HepG2 (cell line): ENCODE measurements around the gene SNED1. TPM values are rescaled to one million over a fixed set of nuclear protein-coding genes. Genes with fewer than 3 reads are reported as not detected.

Source experiments
- ATAC-seq: fragments of 200-7000 bp; cut with Tn5 transposase; 3 replicates; pipeline ENCODE4 v1.9.1; 2020; ENCODE audit warnings: mild to moderate bottlenecking, moderate library complexity
- BruUV-seq: library from RNA; stranded (reverse); fragments of 400-500 nt; replicated peaks from 2 replicates; lab custom pipeline; 2021; lab: Mats Ljungman, UMichigan
- CTCF ChIA-PET: fragments of 300-600 bp; formaldehyde crosslinking; extraction: SDS; loops from one replicate; lab custom pipeline; 2021; ENCODE audit warnings: low total read pairs, inconsistent platforms, low intra/inter-chr PET ratio; lab: Yijun Ruan, JAX
- POLR2A ChIA-PET: fragments of 350-600 bp; sonication (Branson Sonifier 250); formaldehyde crosslinking; loops from one replicate; lab custom pipeline; 2020; ENCODE audit warnings: antibody characterized with exemption, inconsistent platforms; lab: Yijun Ruan, JAX
- DNase-seq: peaks from one replicate; pipeline ENCODE4 v3.0.0-alpha.2; 2015; ENCODE audit warnings: low spot score
- FAIRE-seq: peaks from 3 replicates; lab custom pipeline; 2011; peaks lifted over from hg19 to GRCh38; lab: Jason Lieb, UNC
- H2AFZ ChIP-seq: one replicate; pipeline ENCODE4 v1.6.1; 2011; ENCODE audit warnings: low read length, inconsistent platforms
- H3K27ac ChIP-seq: fragments of 300-600 bp; 3 replicates; pipeline ENCODE4 v1.8.0; 2011; ENCODE audit warnings: mixed run types, mild to moderate bottlenecking, mixed read lengths, low read length, inconsistent platforms; ENCODE audit not compliant: insufficient read depth; ENCODE audit errors: extremely low read length
- H3K27me3 ChIP-seq, 2 experiments: fragments of 200-600 bp in 1 of 2; 2 replicates in 1 of 2; 3 replicates in 1 of 2; pipeline versions ENCODE4 v1.6.0 to v1.8.0; 2011; ENCODE audit warnings: low read length in 2 of 2, mild to moderate bottlenecking in 2 of 2, moderate library complexity in 2 of 2, inconsistent platforms in 1 of 2; ENCODE audit not compliant: insufficient read depth in 2 of 2, control insufficient read depth in 1 of 2
- H3K36me3 ChIP-seq, 2 experiments: fragments of 200-600 bp in 1 of 2; replicated peaks in 1 of 2; 2 replicates in 1 of 2; 3 replicates in 1 of 2; pipeline versions ENCODE4 v1.5.1 to v1.8.0; 2011; ENCODE audit warnings: low read length in 2 of 2, inconsistent platforms in 1 of 2; ENCODE audit not compliant: insufficient read depth in 2 of 2, control insufficient read depth in 1 of 2
- H3K4me1 ChIP-seq: 2 replicates; pipeline ENCODE4 v1.5.1; 2012; ENCODE audit warnings: low read length, inconsistent platforms; ENCODE audit not compliant: insufficient read depth
- H3K4me2 ChIP-seq: 2 replicates; pipeline ENCODE4 v1.6.0; 2011; ENCODE audit warnings: low read depth, low read length, inconsistent platforms
- H3K4me3 ChIP-seq, 3 experiments: fragments of 200-600 bp in 1 of 3; sonication (generic), shearing (Covaris generic) in 1 of 3; replicated peaks in 1 of 3; 2 replicates each; pipeline ENCODE4 v1.5.1; 2011 to 2016; ENCODE audit warnings: low read length in 3 of 3, inconsistent platforms in 2 of 3, low read depth in 2 of 3, mild to moderate bottlenecking in 2 of 3, control low read depth in 1 of 3, mixed read lengths in 1 of 3; ENCODE audit not compliant: insufficient read depth in 1 of 3
- H3K79me2 ChIP-seq: one replicate; pipeline ENCODE4 v1.6.1; 2011; ENCODE audit warnings: low read length, inconsistent platforms; ENCODE audit not compliant: insufficient read depth
- H3K9ac ChIP-seq: 2 replicates; pipeline ENCODE4 v1.6.0; 2011; ENCODE audit warnings: mild to moderate bottlenecking, low read depth, low read length, inconsistent platforms; ENCODE audit not compliant: insufficient read depth
- H3K9me3 ChIP-seq: 2 replicates; pipeline ENCODE4 v1.5.1; 2012; ENCODE audit warnings: mild to moderate bottlenecking, low read length
- H4K20me1 ChIP-seq: 2 replicates; pipeline ENCODE4 v1.6.0; 2011; ENCODE audit warnings: inconsistent platforms, mild to moderate bottlenecking, low read length, moderate library complexity; ENCODE audit not compliant: insufficient read depth
- CEBPZ ChIP-seq: IDR thresholded peaks from 2 replicates; pipeline ENCODE4 v1.6.1; 2012; ENCODE audit warnings: low read length, improper control_type of control experiment
- KDM2A ChIP-seq: sonication (generic); formaldehyde crosslinking; IDR thresholded peaks from 2 replicates; pipeline ENCODE4 v1.4.0; 2020; ENCODE audit warnings: low read depth, missing genetic modification reagents, borderline replicate concordance
- NONO ChIP-seq, 2 experiments: fragments of 450-650 bp in 1 of 2; sonication (generic) in 1 of 2; formaldehyde crosslinking in 1 of 2; IDR thresholded peaks in 1 of 2; conservative IDR thresholded peaks in 1 of 2; 2 replicates each; pipeline versions ENCODE4 v1.6.1 to v1.8.0; 2017 to 2022; ENCODE audit warnings: mild to moderate bottlenecking in 1 of 2, missing genetic modification reagents in 1 of 2, moderate library complexity in 1 of 2
- SP140L ChIP-seq: sonication (generic); formaldehyde crosslinking; IDR thresholded peaks from 2 replicates; pipeline ENCODE4 v1.4.0; 2020; ENCODE audit warnings: missing genetic modification reagents, borderline replicate concordance
- SRSF1 ChIP-seq: fragments of 200-400 bp; formaldehyde crosslinking; optimal IDR thresholded peaks from 2 replicates; pipeline ENCODE3; 2017; ENCODE audit warnings: mild to moderate bottlenecking, low read depth, low read length, moderate library complexity
- TFDP2 ChIP-seq: sonication (generic); formaldehyde crosslinking; IDR thresholded peaks from 2 replicates; pipeline ENCODE4 v1.4.0; 2020; ENCODE audit warnings: missing genetic modification reagents
- ZNF232 ChIP-seq: sonication (generic); formaldehyde crosslinking; IDR thresholded peaks from 2 replicates; pipeline ENCODE4 v1.4.0; 2020; ENCODE audit warnings: missing genetic modification reagents, borderline replicate concordance
- ZNF282 ChIP-seq: fragments of 450-650 bp; IDR thresholded peaks from 2 replicates; pipeline ENCODE4 v1.6.1; 2018; ENCODE audit not compliant: partially characterized antibody
- ZNF556 ChIP-seq: sonication (generic); formaldehyde crosslinking; IDR thresholded peaks from 2 replicates; pipeline ENCODE4 v1.4.0; 2020; ENCODE audit warnings: mild to moderate bottlenecking, missing genetic modification reagents, borderline replicate concordance
- ZNF570 ChIP-seq: sonication (generic); formaldehyde crosslinking; IDR thresholded peaks from 2 replicates; pipeline ENCODE4 v1.4.0; 2020; ENCODE audit warnings: mild to moderate bottlenecking, missing genetic modification reagents, borderline replicate concordance
- WGBS: methylation state at CpG from one replicate; pipeline ENCODE4 v1.1.6; 2017; ENCODE audit warnings: low lambda C conversion rate; 5-methylcytosine and 5-hydroxymethylcytosine counted together
- in situ Hi-C: cut with HindIII; loops from 2 replicates; pipeline ENCODE4 v1.10.0; 2017; ENCODE audit warnings: low pct_unique_long_range_greater_than_20kb; ENCODE audit not compliant: extremely low pct_ligation_motif_present
- intact Hi-C: fragments of 100-400 bp; cut with micrococcal nuclease; formaldehyde crosslinking; loops from one replicate; pipeline ENCODE4 v1.10.0; 2022; ENCODE audit not compliant: unreplicated experiment
- polyA plus RNA-seq, 8 experiments: library from polyadenylated mRNA; depleted of rRNA in 3 of 8; stranded (reverse) in 7 of 8; unstranded in 1 of 8; fragments of >200 nt; fragmentation: Illumina TruSeq in 4 of 8; extraction: Trizol in 4 of 8; gene quantifications; 2 replicates each; pipeline versions ENCODE4 v1.2.1 to v1.2.3, GENCODE V29; 2011 to 2016; ENCODE audit warnings: low read depth in 4 of 8, missing spikeins in 1 of 8, mixed read lengths in 1 of 8; ENCODE audit not compliant: insufficient read depth in 1 of 8
- total RNA-seq, 5 experiments: library from RNA; depleted of rRNA; stranded (reverse); fragments of >200 nt; fragmentation: Illumina TruSeq; extraction: Trizol; gene quantifications; 2 replicates each; pipeline ENCODE4 v1.2.3, GENCODE V29; 2016; ENCODE audit warnings: low read depth in 1 of 5
- TF ChIP-seq, protein P1 (sequence below): IDR thresholded peaks from 2 replicates; pipeline ENCODE4 v1.6.1; 2016; ENCODE audit warnings: missing genetic modification reagents, missing compliant biosample characterization
- TF ChIP-seq, protein P2 (sequence below): sonication (generic); formaldehyde crosslinking; IDR thresholded peaks from 2 replicates; pipeline ENCODE4 v1.8.1; 2023; ENCODE audit warnings: mild to moderate bottlenecking, moderate library complexity, missing genetic modification reagents

Gene SNED1
- total and polyA plus RNA-seq, 2 of the 13 experiments (the other 11 are each of a cell fraction or from before 2014, with no cell fraction given) = 0.15 to 0.65 TPM

DNA sequence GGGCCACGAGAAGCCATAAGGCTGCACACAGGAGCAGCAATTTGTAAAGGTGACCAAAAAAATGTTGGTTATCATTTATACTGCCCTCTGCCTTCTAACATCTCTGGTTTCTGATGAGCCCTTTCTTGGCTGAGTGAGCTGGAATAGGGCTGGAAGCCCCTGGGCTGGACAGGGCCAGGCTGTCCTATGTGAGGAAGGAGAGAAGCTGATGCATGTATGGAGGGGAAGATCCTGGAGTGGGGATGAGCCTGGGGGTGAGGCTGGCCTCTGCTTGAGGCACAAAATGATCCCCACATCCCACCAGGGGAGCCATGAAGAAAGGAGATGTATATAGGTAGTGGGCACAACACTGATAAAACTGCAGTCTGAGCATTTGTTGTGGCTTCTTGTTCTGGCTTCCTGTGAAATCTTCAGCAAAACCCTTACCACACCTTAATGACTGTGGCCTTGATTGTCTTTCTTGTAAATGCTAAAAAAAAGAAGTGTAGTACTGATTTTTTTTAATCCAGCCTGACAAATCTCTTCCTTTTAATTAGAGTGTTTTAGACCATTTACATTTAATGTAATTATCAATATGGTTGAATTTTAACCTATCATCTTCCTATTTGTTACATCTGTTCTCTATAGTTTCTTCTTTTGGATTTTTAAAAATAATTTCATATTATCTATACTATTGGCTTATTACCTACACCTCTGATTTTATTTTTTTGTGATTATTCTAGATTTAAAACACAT, 5.6 kb downstream of the SNED1 start:
- Histone ChIP-seq H4K20me1 (no peaks in the 10 kb centered on the region), H3K4me1 (peaks cover 24% of the 10 kb centered on the region), H3K4me3 (no peak overlapping the region), H3K9ac (no peak overlapping the region), H3K79me2 (no peaks in the 10 kb centered on the region), H3K27me3 (peaks cover 0 to 23% of the 10 kb centered on the region in 2 experiments; a peak in 4 of 5 replicates), H3K36me3 (no peaks in the 10 kb centered on the region), H2AFZ (no peak overlapping the region), H3K9me3 (peaks cover 5% of the 10 kb centered on the region; the same call in 1 of the 2 replicates), H3K27ac (no peak overlapping the region), H3K4me2 (no peak overlapping the region)
- 70% methylated on average over 1 of the region's 1 CpG for WGBS
- TF ChIP-seq NONO (IDR thresholded peaks at IDR 0.05) (no peak), NONO (CRISPR knock-in tag; conservative IDR thresholded peaks at IDR 0.05) (no peak), ZNF282 (no peak), SRSF1 (no peak), SP140L (CRISPR knock-in tag) (no peak), ZNF556 (CRISPR knock-in tag) (no peak), KDM2A (no peak), TFDP2 (CRISPR knock-in tag) (no peak), CEBPZ (no peak), ZNF570 (CRISPR knock-in tag) (no peak), ZNF232 (CRISPR knock-in tag) (no peak)
- TF ChIP-seq, protein P1, sequence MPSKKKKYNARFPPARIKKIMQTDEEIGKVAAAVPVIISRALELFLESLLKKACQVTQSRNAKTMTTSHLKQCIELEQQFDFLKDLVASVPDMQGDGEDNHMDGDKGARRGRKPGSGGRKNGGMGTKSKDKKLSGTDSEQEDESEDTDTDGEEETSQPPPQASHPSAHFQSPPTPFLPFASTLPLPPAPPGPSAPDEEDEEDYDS (CRISPR knock-in tag) = no peak
- TF ChIP-seq, protein P2, sequence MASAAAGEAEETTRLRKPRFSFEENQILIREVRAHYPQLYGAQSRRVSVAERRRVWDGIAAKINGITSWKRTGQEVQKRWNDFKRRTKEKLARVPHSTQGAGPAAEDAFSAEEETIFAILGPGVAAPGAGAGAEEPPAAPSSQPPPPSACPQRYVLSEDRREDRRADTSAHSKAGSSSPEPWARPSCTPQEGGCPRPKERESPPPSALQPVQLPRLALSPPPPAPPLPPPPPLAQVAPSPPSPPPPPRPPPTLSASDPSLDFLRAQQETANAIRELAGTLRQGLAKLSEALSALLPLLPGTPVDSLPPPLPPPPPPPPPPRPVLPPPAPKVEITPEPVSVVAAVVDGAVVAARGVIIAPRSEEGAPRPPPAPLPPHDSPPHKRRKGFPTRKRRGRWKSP (CRISPR knock-in tag) = no peak
- ChIA-PET POLR2A (no interaction called here), CTCF (no interaction called here)
- intact Hi-C loops = no loop called here
- in situ Hi-C loops = no loop called here
- ATAC-seq (no peak), DNase-seq (no peak), FAIRE-seq (no peak)
- BruUV-seq = no TSS peak
